Ascending aorta (tissue), 2 donors: ENCODE results near the gene FGA. TPM values are rescaled to one million over a fixed set of nuclear protein-coding genes. Genes with fewer than 3 reads are reported as not detected.
"Not testable (repeated sequence)": the region's sequence is repeated elsewhere in the genome, so short reads cannot be mapped to it uniquely, and the experiment has no call there.

ENCODE experiments used
- DNase-seq, 2 donors: peaks; one replicate each; pipeline ENCODE4 v3.0.0-alpha.2; 2019; ENCODE audit warnings: low spot score in 2 of 2
- H3K27ac ChIP-seq, 2 donors: fragments of 200-600 bp; sonication (generic); one replicate each; pipeline ENCODE4 v1.5.1; 2016 to 2017; ENCODE audit warnings: mild to moderate bottlenecking in 1 of 2
- H3K27me3 ChIP-seq: fragments of 200-600 bp; sonication (generic); one replicate; pipeline ENCODE4 v1.5.1; 2017
- H3K36me3 ChIP-seq, 2 donors: fragments of 200-600 bp; sonication (generic); one replicate each; pipeline ENCODE4 v1.5.1; 2016
- H3K4me1 ChIP-seq, 2 donors: fragments of 200-600 bp; sonication (generic); one replicate each; pipeline ENCODE4 v1.5.1; 2016 to 2017; ENCODE audit warnings: mild to moderate bottlenecking in 1 of 2
- H3K4me3 ChIP-seq, 2 donors: fragments of 200-600 bp; sonication (generic); one replicate each; pipeline ENCODE4 v1.5.1; 2016 to 2017; ENCODE audit warnings: mild to moderate bottlenecking in 1 of 2
- H3K9me3 ChIP-seq, 2 donors: fragments of 200-600 bp; sonication (generic); one replicate each; pipeline ENCODE4 v1.5.1; 2016
- CTCF ChIP-seq, 3 experiments: fragments of 200-600 bp in 2 of 3; fragments of 450-650 bp in 1 of 3; sonication (generic) in 2 of 3; IDR thresholded peaks; one replicate each; pipeline ENCODE4 v1.5.1; 2016 to 2019; ENCODE audit warnings: antibody characterized with exemption in 3 of 3, mild to moderate bottlenecking in 1 of 3, moderate library complexity in 1 of 3
- intact Hi-C: fragments of 100-400 bp; cut with DNase I; formaldehyde crosslinking; loops from one replicate; pipeline ENCODE4 v1.15.1; 2023
- total RNA-seq: library from RNA; depleted of rRNA; stranded (reverse); fragments of >200 nt; gene quantifications from one replicate; pipeline ENCODE4 v1.1.0, GENCODE V29; 2016

FGA gene
- total RNA-seq, 1 donor from 2014 or later = 47.6 TPM

- Histone ChIP-seq H3K4me1 (no peaks in the 10 kb centered on the region), H3K4me3 (no peak overlapping the region), H3K27ac (no peak overlapping the region), H3K36me3 (no peaks in the 10 kb centered on the region), H3K27me3 (no peaks in the 10 kb centered on the region), H3K9me3 (no peaks in the 10 kb centered on the region)
- intact Hi-C loops = no loop called here
- DNase-seq = no peak
- TF ChIP-seq CTCF (IDR thresholded peaks at IDR 0.05) = no peak
These were observed 12.0 kb upstream of the FGA start for GRCh38 chr4:154602404-154603020.

GRCh38 chr4:154597798-154598774 lies 7.5 kb upstream of the FGA start:
- intact Hi-C loops = no loop called here
- Histone ChIP-seq H3K4me3 (no peak overlapping the region), H3K27me3 (no peaks in the 10 kb centered on the region), H3K36me3 (no peaks in the 10 kb centered on the region), H3K9me3 (no peaks in the 10 kb centered on the region), H3K27ac (no peak overlapping the region), H3K4me1 (no peaks in the 10 kb centered on the region)
- no peak for DNase-seq
- TF ChIP-seq CTCF (IDR thresholded peaks at IDR 0.05) = no peak

- H3K27ac ChIP-seq, DNase-seq, H3K36me3 ChIP-seq, H3K27me3 ChIP-seq, intact Hi-C loops, H3K4me3 ChIP-seq, H3K9me3 ChIP-seq, H3K4me1 ChIP-seq: not testable (repeated sequence)
These were observed 6.7 kb upstream of the FGA start for GRCh38 chr4:154597281-154597680.

GRCh38 chr4:154595807-154596206 lies 5.3 kb upstream of the FGA start:
- no peak for DNase-seq
- intact Hi-C loops = no loop called here
- TF ChIP-seq CTCF (IDR thresholded peaks at IDR 0.05) = no peak

GRCh38 chr4:154594343-154594742 lies 3.8 kb upstream of the FGA start:
- H3K4me1 ChIP-seq, H3K27me3 ChIP-seq, H3K4me3 ChIP-seq, H3K27ac ChIP-seq, H3K9me3 ChIP-seq, H3K36me3 ChIP-seq, DNase-seq, intact Hi-C loops: not testable (repeated sequence)

More at GRCh38 chr4:154595807-154596206, 5.3 kb upstream of the FGA start:
- no peak overlapping the region for H3K4me3 ChIP-seq
- no peak overlapping the region for H3K27ac ChIP-seq
- H3K36me3 ChIP-seq = no peaks in the 10 kb centered on the region
- no peaks in the 10 kb centered on the region for H3K27me3 ChIP-seq
- H3K4me1 ChIP-seq = no peaks in the 10 kb centered on the region
- H3K9me3 ChIP-seq = no peaks in the 10 kb centered on the region

GRCh38 chr4:154593868-154594267 lies 3.3 kb upstream of the FGA start:
- no peaks in the 10 kb centered on the region for H3K9me3 ChIP-seq
- H3K27me3 ChIP-seq = no peaks in the 10 kb centered on the region
- no peak for DNase-seq
- no peaks in the 10 kb centered on the region for H3K4me1 ChIP-seq
- H3K27ac ChIP-seq = no peak overlapping the region
- H3K4me3 ChIP-seq = no peak overlapping the region
- H3K36me3 ChIP-seq = no peaks in the 10 kb centered on the region
- TF ChIP-seq CTCF (IDR thresholded peaks at IDR 0.05) = no peak
- intact Hi-C loops = no loop called here
